ENCODE measurements around the gene TMEM87A. TPM values are rescaled to one million over a fixed set of nuclear protein-coding genes. Genes with fewer than 3 reads are reported as not detected.

TMEM87A gene
- total and polyA plus RNA-seq, 2 of the 8 experiments (the other 6 are each of a cell fraction or from before 2014, with no cell fraction given), result 15.2 to 33.1 TPM

DNA sequence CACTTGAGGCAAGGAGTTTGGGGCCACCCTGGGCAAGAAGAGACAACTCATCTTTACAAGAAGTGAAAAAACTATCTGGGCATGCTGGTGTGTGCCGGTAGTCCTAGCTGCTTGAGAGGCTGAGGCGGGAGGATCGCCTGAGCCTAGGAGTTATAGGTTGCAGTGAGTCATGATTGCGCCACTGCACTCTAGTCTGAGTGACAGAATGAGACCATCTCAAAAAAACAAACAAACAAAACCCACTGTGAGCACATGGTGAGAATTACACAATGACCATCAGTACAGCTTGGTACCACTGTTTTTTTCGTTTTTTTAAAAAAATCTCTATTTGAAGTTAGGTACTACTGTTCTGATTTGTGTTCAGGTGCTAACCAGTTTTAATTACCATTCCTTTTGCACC, 78.7 kb downstream of the TMEM87A start:
- no peak overlapping the region for H2BK120ac ChIP-seq (replicated peaks; ENCODE audit: low read depth, low read length)
- H3K4ac ChIP-seq (replicated peaks; ENCODE audit: insufficient read length, low read depth, low read length), result no peak overlapping the region
- H3K36me3 ChIP-seq (ENCODE audit: control insufficient read depth in 2 of 4, insufficient read depth in 4 of 4, low read length in 3 of 4), result peaks cover 0 to 16% (median 3%) of the 10 kb centered on the region in 4 experiments; a peak in 3 of 8 replicates
- H3K14ac ChIP-seq (ENCODE audit: insufficient read length), result no peak overlapping the region
- no peak overlapping the region for H3K4me2 ChIP-seq (ENCODE audit: insufficient read depth in 1 of 2, low read depth in 2 of 2, low read length in 2 of 2)
- no peak overlapping the region for H2BK5ac ChIP-seq (ENCODE audit: low read depth, low read length)
- no peaks in the 10 kb centered on the region for H3K9me3 ChIP-seq (ENCODE audit: insufficient read depth in 2 of 2, low read depth in 1 of 2, low read length in 1 of 2)
- H3K23me2 ChIP-seq (ENCODE audit: low read depth, low read length), result no peaks in the 10 kb centered on the region
- H3K27ac ChIP-seq (ENCODE audit: low read depth, low read length), result no peak overlapping the region
- no peak overlapping the region for H3K23ac ChIP-seq (ENCODE audit: insufficient read length)
- no peaks in the 10 kb centered on the region for H3K27me3 ChIP-seq (replicated peaks in 1 of 4; ENCODE audit: control insufficient read depth in 3 of 4, extremely low read depth in 1 of 4, insufficient read depth in 3 of 4, low read length in 3 of 4)
- TF ChIP-seq MAFK (IDR thresholded peaks at IDR 0.05; ENCODE audit: low read depth, low read length) (no peak), RNF2 (IDR thresholded peaks at IDR 0.05; ENCODE audit: borderline replicate concordance, low read depth, low read length, missing control alignments, poor library complexity, severe bottlenecking) (no peak), CEBPB (IDR thresholded peaks at IDR 0.05; ENCODE audit: low read depth, low read length) (0 out of 2 replicates have a peak, but pooled peaks have one; percentile 39), POU5F1 (IDR thresholded peaks at IDR 0.05; ENCODE audit: low read depth, low read length) (no peak)
- H3K4me1 ChIP-seq (replicated peaks in 1 of 4; ENCODE audit: control insufficient read depth in 3 of 4, insufficient read depth in 4 of 4, low read length in 3 of 4), result no peaks in the 10 kb centered on the region
- CTCF ChIA-PET (ENCODE audit: partially characterized antibody), result no interaction called here
- H2AFZ ChIP-seq (ENCODE audit: low read length), result no peak overlapping the region
- WGBS, 2 experiments (ENCODE audit: extremely low coverage in 1 of 2, insufficient coverage in 1 of 2, insufficient read length in 1 of 2, insufficient replicate concordance in 2 of 2, low coverage in 1 of 2, low lambda C conversion rate in 2 of 2, missing lambda C conversion rate in 1 of 2), result 92% methylated on average over 5 of the region's 5 CpGs; no CpG with 5 or more reads in 1 of the 2 experiments
- H2BK12ac ChIP-seq (ENCODE audit: low read depth, low read length), result no peak overlapping the region
- H3K9ac ChIP-seq (replicated peaks in 1 of 4; ENCODE audit: extremely low read depth in 1 of 4, low read depth in 3 of 4, low read length in 3 of 4), result no peak overlapping the region
- no peak overlapping the region for H4K91ac ChIP-seq (replicated peaks; ENCODE audit: insufficient read length, low read length)
- peaks cover 0 to 7% of the 10 kb centered on the region in 2 experiments for H4K20me1 ChIP-seq (replicated peaks in 1 of 2; ENCODE audit: control insufficient read depth in 1 of 2, insufficient read depth in 2 of 2, low read length in 2 of 2)
- no peak overlapping the region for H2BK20ac ChIP-seq (ENCODE audit: low read length)
- POLR2A ChIA-PET (ENCODE audit: partially characterized antibody), result no interaction called here
- H3K79me2 ChIP-seq (ENCODE audit: control insufficient read depth in 1 of 2, insufficient read depth in 2 of 2, low read length in 2 of 2), result no peaks in the 10 kb centered on the region
- no peak overlapping the region for H4K5ac ChIP-seq (ENCODE audit: insufficient read length, low read depth, low read length)
- H2BK15ac ChIP-seq (ENCODE audit: low read length), result no peak overlapping the region
- H3K4me3 ChIP-seq (ENCODE audit: extremely low read depth in 1 of 4, insufficient read depth in 2 of 4, low read depth in 3 of 4, low read length in 4 of 4), result no peak overlapping the region
- no peak overlapping the region for H2AK5ac ChIP-seq (ENCODE audit: low read depth, low read length)
- H3K79me1 ChIP-seq (ENCODE audit: low read depth, low read length), result no peaks in the 10 kb centered on the region
- no peak overlapping the region for H4K8ac ChIP-seq (ENCODE audit: extremely low read depth, insufficient read depth, low read length)
- DNase-seq (ENCODE audit: low read depth in 1 of 2, low spot score in 2 of 2), result no peak
- no peak overlapping the region for H3K56ac ChIP-seq (replicated peaks; ENCODE audit: insufficient read length, low read depth, low read length)
- no peak overlapping the region for H3K18ac ChIP-seq (ENCODE audit: extremely low read depth, low read length)
- no peak for FAIRE-seq
